SIG-M5 (cell line): ENCODE measurements around the gene SPTLC2.

ENCODE experiments used
- DNase-seq: peaks from one replicate; lab custom pipeline; 2025; lab: John Stamatoyannopoulos, UW

Gene SPTLC2

GRCh38 chr14:77469067-77469505 is 147.4 kb downstream of the SPTLC2 start:
- no peak for DNase-seq

GRCh38 chr14:77467801-77468200 is 148.6 kb downstream of the SPTLC2 start:
- no peak for DNase-seq

DNA sequence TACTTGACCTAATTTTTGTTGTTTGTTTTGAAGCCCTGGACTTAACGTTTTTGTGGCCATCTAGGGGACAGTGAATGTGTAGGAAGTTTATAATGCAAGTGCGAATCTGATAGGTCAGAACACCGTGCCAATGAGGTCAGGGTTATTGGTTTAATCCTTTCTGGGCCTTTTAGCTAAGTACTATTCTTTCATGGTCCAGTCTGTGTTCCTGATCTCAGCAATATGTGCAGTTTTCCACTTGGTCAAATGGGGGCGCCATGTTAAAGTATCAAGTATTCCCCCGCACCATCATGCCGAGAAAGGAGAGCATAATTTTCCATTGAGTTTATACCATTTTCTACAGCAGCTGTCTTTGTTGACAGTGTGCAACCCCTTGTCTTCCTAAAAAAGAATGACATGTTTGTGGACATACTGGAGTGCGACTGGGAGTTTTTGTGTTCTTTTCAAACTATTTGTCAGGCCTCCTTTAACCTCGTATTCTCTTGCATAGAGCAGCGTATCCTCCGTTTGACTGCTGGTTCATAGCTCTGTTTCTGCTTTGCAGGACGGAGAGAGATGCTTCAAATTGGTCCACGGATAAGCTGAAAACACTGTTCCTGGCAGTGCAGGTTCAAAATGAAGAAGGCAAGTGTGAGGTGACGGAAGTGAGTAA is 157.2 kb downstream of the SPTLC2 start:
- DNase-seq, result no peak

GRCh38 chr14:77458249-77458950 is 158.0 kb downstream of the SPTLC2 start:
- DNase-seq, result no peak

DNA sequence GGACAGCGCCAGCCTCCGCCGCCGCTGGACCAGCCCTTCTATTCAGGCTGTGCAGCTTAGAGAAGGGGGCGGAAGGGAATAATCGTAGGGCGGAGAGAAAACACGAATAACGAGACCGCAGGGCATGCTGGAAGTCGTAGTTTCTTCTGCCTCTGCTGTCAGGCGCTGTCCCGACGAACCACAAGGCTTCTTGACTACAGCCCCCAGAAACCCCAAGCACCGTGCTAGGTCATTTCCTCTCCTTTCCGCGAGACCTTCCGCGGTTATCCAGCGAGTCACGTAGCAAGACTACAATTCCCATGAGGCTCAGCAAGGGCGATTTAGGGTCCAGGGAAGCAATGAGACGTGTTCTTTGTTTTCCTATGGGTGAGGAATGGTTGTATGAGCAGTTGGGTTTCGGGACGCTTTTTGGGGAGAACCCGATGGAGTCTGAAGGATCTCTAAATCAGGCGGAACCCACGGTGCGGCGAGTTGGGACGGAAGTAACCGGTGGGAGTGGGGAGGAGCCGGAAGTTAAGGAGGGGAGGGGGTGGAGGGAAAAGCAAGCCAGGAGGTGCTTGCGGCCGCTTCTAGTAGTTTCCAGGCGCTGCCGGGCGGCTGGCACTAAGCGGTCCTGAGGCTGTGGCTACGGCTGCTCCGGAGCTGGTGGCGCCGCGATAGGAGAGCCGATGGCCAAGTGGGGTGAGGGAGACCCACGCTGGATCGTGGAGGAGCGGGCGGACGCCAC is 158.8 kb downstream of the SPTLC2 start, which contains the start of the genes AHSA1 and VIPAS39:
Gene AHSA1 (plus strand): TSS at position 572 of the 727 bp plus-strand sequence. CDS start 97 bp downstream, at position 669.
Gene VIPAS39 (minus strand): TSS at position 80 of the 727 bp plus-strand sequence. CDS start 3,499 bp downstream, outside the sequence.
- DNase-seq, result peak; percentile 94

- DNase-seq, result no peak
Observed at GRCh38 chr14:77457115-77457521, 159.3 kb downstream of the SPTLC2 start.
